Keratinocyte (primary cell): Measurements from ENCODE around the gene RNF144A. TPM values are rescaled to one million over a fixed set of nuclear protein-coding genes. Genes with fewer than 3 reads are reported as not detected.

Source experiments
- DNase-seq: peaks from one replicate; pipeline ENCODE4 v3.0.0-alpha.2; 2011; ENCODE audit warnings: low read depth, missing footprints, low spot score
- FAIRE-seq: peaks from 2 replicates; lab custom pipeline; 2011; peaks lifted over from hg19 to GRCh38; lab: Jason Lieb, UNC
- H2AFZ ChIP-seq: 2 replicates; pipeline ENCODE4 v1.6.0; 2012; ENCODE audit warnings: low read length, control low read depth, inconsistent platforms; ENCODE audit not compliant: control insufficient read depth
- H3K27ac ChIP-seq: 2 replicates; pipeline ENCODE4 v1.5.1; 2011; ENCODE audit warnings: low read length; ENCODE audit not compliant: control insufficient read depth, insufficient read depth
- H3K27me3 ChIP-seq: 3 replicates; pipeline ENCODE4 v1.6.0; 2011; ENCODE audit warnings: low read length; ENCODE audit not compliant: control insufficient read depth, insufficient read depth; ENCODE audit errors: extremely low read depth
- H3K36me3 ChIP-seq, 2 experiments: 2 replicates in 1 of 2; 3 replicates in 1 of 2; pipeline ENCODE4 v1.5.1; 2011; ENCODE audit warnings: low read length in 2 of 2, mild to moderate bottlenecking in 1 of 2; ENCODE audit not compliant: control insufficient read depth in 2 of 2, insufficient read depth in 2 of 2; ENCODE audit errors: extremely low read depth in 1 of 2
- H3K4me1 ChIP-seq: 3 replicates; pipeline ENCODE4 v1.5.1; 2011; ENCODE audit warnings: low read length; ENCODE audit not compliant: control insufficient read depth, insufficient read depth; ENCODE audit errors: extremely low read depth
- H3K4me2 ChIP-seq: 3 replicates; pipeline ENCODE4 v1.6.0; 2011; ENCODE audit warnings: low read depth, low read length; ENCODE audit not compliant: control insufficient read depth, insufficient read depth; ENCODE audit errors: extremely low read depth
- H3K4me3 ChIP-seq, 3 experiments: fragments of 200-600 bp in 1 of 3; sonication (generic) in 1 of 3; 2 replicates in 2 of 3; 3 replicates in 1 of 3; pipeline ENCODE4 v1.5.1; 2011 to 2016; ENCODE audit warnings: low read length in 3 of 3, mild to moderate bottlenecking in 3 of 3, control low read depth in 2 of 3, inconsistent platforms in 1 of 3, low read depth in 1 of 3, mixed read lengths in 1 of 3, mixed run types in 1 of 3, moderate library complexity in 1 of 3; ENCODE audit not compliant: control insufficient read depth in 2 of 3, insufficient read depth in 2 of 3; ENCODE audit errors: extremely low read depth in 1 of 3
- H3K79me2 ChIP-seq: 2 replicates; pipeline ENCODE4 v1.6.0; 2012; ENCODE audit warnings: low read length; ENCODE audit not compliant: control insufficient read depth, insufficient read depth
- H3K9ac ChIP-seq: 3 replicates; pipeline ENCODE4 v1.6.0; 2011; ENCODE audit warnings: low read length; ENCODE audit not compliant: control insufficient read depth, insufficient read depth; ENCODE audit errors: extremely low read depth
- H3K9me1 ChIP-seq: 3 replicates; pipeline ENCODE4 v1.6.0; 2011; ENCODE audit warnings: low read length; ENCODE audit not compliant: control insufficient read depth, insufficient read depth; ENCODE audit errors: extremely low read depth
- H3K9me3 ChIP-seq: 2 replicates; pipeline ENCODE4 v1.5.1; 2012; ENCODE audit warnings: low read depth, low read length; ENCODE audit not compliant: control insufficient read depth
- H4K20me1 ChIP-seq: 3 replicates; pipeline ENCODE4 v1.6.0; 2011; ENCODE audit warnings: low read length; ENCODE audit not compliant: control insufficient read depth, insufficient read depth; ENCODE audit errors: extremely low read depth
- EZH2 ChIP-seq: IDR thresholded peaks from one replicate; pipeline ENCODE4 v1.6.1; 2012; ENCODE audit warnings: inconsistent platforms, mild to moderate bottlenecking, low read length, moderate library complexity
- dilution Hi-C: fragments of 300-500 bp; cut with MboI; formaldehyde crosslinking; loops from one replicate; pipeline ENCODE4 v1.7.0; 2020; ENCODE audit warnings: low sequenced_read_pairs; ENCODE audit not compliant: extremely low pct_ligation_motif_present
- polyA plus RNA-seq, 5 experiments: library from polyadenylated mRNA; depleted of rRNA in 3 of 5; stranded (reverse) in 3 of 5; stranded (forward) in 1 of 5; unstranded in 1 of 5; fragments of >200 nt; gene quantifications; 1 replicate in 1 of 5; 2 replicates in 3 of 5; 3 replicates in 1 of 5; pipeline versions ENCODE4 v1.2.1 to v1.2.3, GENCODE V29; 2011 to 2012; ENCODE audit warnings: missing spikeins in 2 of 5, low read depth in 1 of 5, low replicate concordance in 1 of 5
- TF ChIP-seq, protein P1 (sequence below), 3 experiments: IDR thresholded peaks in 1 of 3; conservative IDR thresholded peaks in 1 of 3; optimal IDR thresholded peaks in 1 of 3; 2 replicates in 2 of 3; 3 replicates in 1 of 3; pipeline versions ENCODE3 to v1.5.1; 2011; ENCODE audit warnings: low read length in 3 of 3, mild to moderate bottlenecking in 3 of 3, moderate library complexity in 2 of 3, control low read depth in 1 of 3, inconsistent platforms in 1 of 3; ENCODE audit not compliant: insufficient read depth in 2 of 3; ENCODE audit errors: extremely low read depth in 1 of 3

Gene RNF144A
- polyA plus RNA-seq, 1 donor (not counting 4 experiments of a cell fraction or from before 2014, with no cell fraction given), result 1.4 TPM

DNA sequence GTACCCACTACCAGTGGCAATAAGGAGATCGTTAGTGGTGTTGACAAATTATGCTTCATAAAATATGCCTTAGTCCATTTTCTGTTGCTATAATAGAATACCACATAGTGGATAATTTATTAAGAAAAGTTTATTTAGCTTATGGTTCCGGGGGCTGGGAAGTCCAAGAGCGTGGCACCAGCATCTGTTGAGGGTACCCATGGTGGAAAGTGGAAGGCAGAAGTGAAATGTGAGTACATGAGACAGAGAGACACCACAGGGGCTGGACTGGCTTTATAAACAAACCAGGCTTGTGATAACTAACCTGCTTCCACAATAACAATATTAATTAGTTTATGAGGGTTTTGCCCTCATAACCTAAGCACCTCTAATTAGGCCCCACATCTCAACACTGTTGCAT, 146.6 kb downstream of the RNF144A start:
- Histone ChIP-seq H3K27ac (no peak overlapping the region), H3K79me2 (no peaks in the 10 kb centered on the region), H2AFZ (no peak overlapping the region), H3K9ac (no peak overlapping the region), H3K36me3 (no peaks in the 10 kb centered on the region), H3K4me3 (no peak overlapping the region), H3K4me1 (no peaks in the 10 kb centered on the region), H3K9me1 (no peaks in the 10 kb centered on the region), H3K4me2 (no peak overlapping the region), H3K9me3 (no peaks in the 10 kb centered on the region), H4K20me1 (no peaks in the 10 kb centered on the region), H3K27me3 (no peaks in the 10 kb centered on the region)
- FAIRE-seq (no peak), DNase-seq (no peak)
- dilution Hi-C loops, result no loop called here
- TF ChIP-seq, protein P1, sequence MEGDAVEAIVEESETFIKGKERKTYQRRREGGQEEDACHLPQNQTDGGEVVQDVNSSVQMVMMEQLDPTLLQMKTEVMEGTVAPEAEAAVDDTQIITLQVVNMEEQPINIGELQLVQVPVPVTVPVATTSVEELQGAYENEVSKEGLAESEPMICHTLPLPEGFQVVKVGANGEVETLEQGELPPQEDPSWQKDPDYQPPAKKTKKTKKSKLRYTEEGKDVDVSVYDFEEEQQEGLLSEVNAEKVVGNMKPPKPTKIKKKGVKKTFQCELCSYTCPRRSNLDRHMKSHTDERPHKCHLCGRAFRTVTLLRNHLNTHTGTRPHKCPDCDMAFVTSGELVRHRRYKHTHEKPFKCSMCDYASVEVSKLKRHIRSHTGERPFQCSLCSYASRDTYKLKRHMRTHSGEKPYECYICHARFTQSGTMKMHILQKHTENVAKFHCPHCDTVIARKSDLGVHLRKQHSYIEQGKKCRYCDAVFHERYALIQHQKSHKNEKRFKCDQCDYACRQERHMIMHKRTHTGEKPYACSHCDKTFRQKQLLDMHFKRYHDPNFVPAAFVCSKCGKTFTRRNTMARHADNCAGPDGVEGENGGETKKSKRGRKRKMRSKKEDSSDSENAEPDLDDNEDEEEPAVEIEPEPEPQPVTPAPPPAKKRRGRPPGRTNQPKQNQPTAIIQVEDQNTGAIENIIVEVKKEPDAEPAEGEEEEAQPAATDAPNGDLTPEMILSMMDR (optimal IDR thresholded peaks at IDR 0.05 in 1 of 3, IDR thresholded peaks at IDR 0.05 in 1 of 3, conservative IDR thresholded peaks at IDR 0.05 in 1 of 3; ENCODE audit: extremely low read depth in 1 of 3, insufficient read depth in 2 of 3, low read length in 3 of 3), result no peak
- no peak for TF ChIP-seq EZH2

DNA sequence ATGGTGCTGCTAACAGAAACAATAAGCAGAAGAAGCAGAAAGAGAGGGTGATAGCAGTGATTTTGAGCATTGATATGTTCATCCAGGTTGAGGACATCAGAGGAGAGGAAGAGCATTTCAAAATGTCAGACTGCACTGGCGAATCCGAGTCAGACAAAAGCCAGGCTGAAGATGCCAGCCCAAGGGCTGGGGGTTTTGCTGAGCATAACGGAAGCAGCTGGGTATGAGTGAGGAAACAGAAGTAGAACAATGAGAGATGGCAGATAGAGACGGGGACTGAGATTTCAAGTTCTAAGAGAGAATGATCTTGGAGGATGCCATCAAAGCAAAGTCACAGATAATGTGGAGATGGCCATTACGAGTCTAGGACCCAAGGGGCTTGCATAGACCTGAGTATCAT, 151.2 kb downstream of the RNF144A start:
- no peaks in the 10 kb centered on the region for H3K27me3 ChIP-seq
- H3K9me3 ChIP-seq, result no peaks in the 10 kb centered on the region
- TF ChIP-seq, protein P1 (optimal IDR thresholded peaks at IDR 0.05 in 1 of 3, IDR thresholded peaks at IDR 0.05 in 1 of 3, conservative IDR thresholded peaks at IDR 0.05 in 1 of 3; ENCODE audit: extremely low read depth in 1 of 3, insufficient read depth in 2 of 3, low read length in 3 of 3), result no peak
- no peak for TF ChIP-seq EZH2
- FAIRE-seq (no peak), DNase-seq (no peak)
- no peak overlapping the region for H3K4me3 ChIP-seq
- H2AFZ ChIP-seq, result no peak overlapping the region
- no peaks in the 10 kb centered on the region for H3K36me3 ChIP-seq
- H3K4me1 ChIP-seq, result no peaks in the 10 kb centered on the region
- no peak overlapping the region for H3K9ac ChIP-seq
- no peak overlapping the region for H3K27ac ChIP-seq
- no peak overlapping the region for H3K4me2 ChIP-seq
- H3K79me2 ChIP-seq, result no peaks in the 10 kb centered on the region
- no peaks in the 10 kb centered on the region for H4K20me1 ChIP-seq
- dilution Hi-C loops, result no loop called here
- H3K9me1 ChIP-seq, result no peaks in the 10 kb centered on the region
